Astrocyte (in vitro differentiated cells and primary cell): ENCODE results near the gene UPF2. TPM values are rescaled to one million over a fixed set of nuclear protein-coding genes. Genes with fewer than 3 reads are reported as not detected.

Experiments
- DNase-seq: peaks from one replicate; pipeline ENCODE4 v3.0.0-alpha.2; 2010; ENCODE audit warnings: low read depth
- FAIRE-seq: peaks from 2 replicates; lab custom pipeline; 2011; peaks lifted over from hg19 to GRCh38; lab: Jason Lieb, UNC
- H2AFZ ChIP-seq: 2 replicates; pipeline ENCODE4 v1.6.0; 2012; ENCODE audit warnings: low read depth, low read length, inconsistent platforms
- H3K27ac ChIP-seq: 2 replicates; pipeline ENCODE4 v1.5.1; 2011; ENCODE audit warnings: low read depth, low read length, inconsistent platforms
- H3K27me3 ChIP-seq: 2 replicates; pipeline ENCODE4 v1.6.0; 2011; ENCODE audit warnings: low read length, inconsistent platforms; ENCODE audit not compliant: insufficient read depth
- H3K36me3 ChIP-seq: 2 replicates; pipeline ENCODE4 v1.5.1; 2011; ENCODE audit warnings: low read length, inconsistent platforms; ENCODE audit not compliant: insufficient read depth
- H3K4me1 ChIP-seq: 2 replicates; pipeline ENCODE4 v1.5.1; 2011; ENCODE audit warnings: low read length, inconsistent platforms; ENCODE audit not compliant: insufficient read depth
- H3K4me2 ChIP-seq: 2 replicates; pipeline ENCODE4 v1.6.0; 2012; ENCODE audit warnings: low read length, inconsistent platforms
- H3K4me3 ChIP-seq: 2 replicates; pipeline ENCODE4 v1.5.1; 2011; ENCODE audit warnings: low read depth, mild to moderate bottlenecking, low read length, inconsistent platforms; ENCODE audit not compliant: insufficient read depth
- H3K79me2 ChIP-seq: 2 replicates; pipeline ENCODE4 v1.6.0; 2012; ENCODE audit warnings: mild to moderate bottlenecking, low read length, inconsistent platforms; ENCODE audit not compliant: insufficient read depth
- H3K9ac ChIP-seq: 2 replicates; pipeline ENCODE4 v1.6.0; 2012; ENCODE audit warnings: mild to moderate bottlenecking, low read length, inconsistent platforms
- H3K9me3 ChIP-seq: 2 replicates; pipeline ENCODE4 v1.5.1; 2012; ENCODE audit warnings: low read depth, mild to moderate bottlenecking, low read length, inconsistent platforms; ENCODE audit not compliant: insufficient read depth
- H4K20me1 ChIP-seq: 2 replicates; pipeline ENCODE4 v1.6.0; 2012; ENCODE audit warnings: low read length, inconsistent platforms; ENCODE audit not compliant: insufficient read depth
- H3K27ac Mint-ChIP-seq: one replicate; pipeline ENCODE4 v1.8.0; 2021; ENCODE audit warnings: mild to moderate bottlenecking, mixed read lengths; ENCODE audit not compliant: unreplicated experiment
- H3K27me3 Mint-ChIP-seq: one replicate; pipeline ENCODE4 v1.8.0; 2021; ENCODE audit warnings: low read depth, mixed read lengths; ENCODE audit not compliant: unreplicated experiment
- H3K36me3 Mint-ChIP-seq: one replicate; pipeline ENCODE4 v1.8.0; 2021; ENCODE audit warnings: low read depth, mixed read lengths; ENCODE audit not compliant: unreplicated experiment
- H3K4me1 Mint-ChIP-seq: one replicate; pipeline ENCODE4 v1.8.0; 2021; ENCODE audit warnings: low read depth, mixed read lengths; ENCODE audit not compliant: unreplicated experiment
- H3K4me3 Mint-ChIP-seq: one replicate; pipeline ENCODE4 v1.8.0; 2021; ENCODE audit warnings: mild to moderate bottlenecking, moderate library complexity, mixed read lengths; ENCODE audit not compliant: unreplicated experiment
- H3K9me3 Mint-ChIP-seq: one replicate; pipeline ENCODE4 v1.8.0; 2021; ENCODE audit warnings: mild to moderate bottlenecking, mixed read lengths; ENCODE audit not compliant: unreplicated experiment
- CTCF ChIP-seq: IDR thresholded peaks from 2 replicates; pipeline ENCODE4 v1.5.1; 2011; ENCODE audit warnings: low read depth, mild to moderate bottlenecking, inconsistent platforms, low read length, moderate library complexity; ENCODE audit not compliant: insufficient read depth
- EZH2 ChIP-seq: IDR thresholded peaks from 2 replicates; pipeline ENCODE4 v1.6.1; 2012; ENCODE audit warnings: mild to moderate bottlenecking, low read length, inconsistent platforms; ENCODE audit not compliant: insufficient read depth
- total RNA-seq: library from RNA; stranded (reverse); gene quantifications from 2 replicates; pipeline ENCODE4 v1.2.1, GENCODE V29; 2021

UPF2 gene
- total RNA-seq, 1 donor from 2014 or later = 23.2 TPM

DNA sequence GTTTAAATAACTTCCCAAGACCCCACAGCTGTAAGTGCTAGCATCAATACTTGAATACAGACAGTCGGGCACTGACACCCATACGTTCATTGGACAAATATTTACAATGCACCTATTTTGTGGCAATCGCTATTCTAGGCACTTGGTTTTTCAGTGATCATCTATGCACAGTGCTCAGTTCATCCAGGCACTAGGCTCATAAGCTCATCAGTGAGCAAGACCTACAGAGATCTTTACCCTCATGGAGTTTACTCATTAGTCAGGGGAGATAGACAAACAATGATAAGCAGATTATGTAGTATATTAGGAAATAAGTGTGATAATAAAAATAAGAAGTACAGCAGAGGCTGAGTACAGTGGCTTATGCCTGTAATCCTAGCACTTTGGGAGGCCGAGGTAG lies 18.5 kb upstream of the UPF2 start:
- Histone ChIP-seq H3K27me3 (no peaks in the 10 kb centered on the region), H3K9me3 (no peaks in the 10 kb centered on the region), H3K4me3 (no peak overlapping the region), H3K36me3 (no peaks in the 10 kb centered on the region), H3K27ac (no peak overlapping the region), H4K20me1 (no peaks in the 10 kb centered on the region), H3K4me1 (no peaks in the 10 kb centered on the region), H3K9ac (no peak overlapping the region), H3K4me2 (no peak overlapping the region), H3K79me2 (no peaks in the 10 kb centered on the region), H2AFZ (no peak overlapping the region)
- Mint-ChIP-seq H3K36me3 (no peaks in the 10 kb centered on the region), H3K27me3 (no peaks in the 10 kb centered on the region), H3K27ac (no peak overlapping the region), H3K4me1 (no peaks in the 10 kb centered on the region), H3K9me3 (peaks cover 2% of the 10 kb centered on the region), H3K4me3 (no peak overlapping the region)
- TF ChIP-seq EZH2 = no peak
- no peak for TF ChIP-seq CTCF
- FAIRE-seq (no peak), DNase-seq (no peak)

GRCh38 chr10:12056748-12057147 lies 14.1 kb upstream of the UPF2 start:
- FAIRE-seq = no peak

More at GRCh38 chr10:12056748-12057147, 14.1 kb upstream of the UPF2 start:
- DNase-seq = no peak
- H3K36me3 ChIP-seq = no peaks in the 10 kb centered on the region
- Mint-ChIP-seq H3K9me3 (no peaks in the 10 kb centered on the region), H3K27me3 (no peaks in the 10 kb centered on the region), H3K4me3 (no peak overlapping the region), H3K4me1 (no peaks in the 10 kb centered on the region), H3K36me3 (no peaks in the 10 kb centered on the region), H3K27ac (no peak overlapping the region)
- H3K27ac ChIP-seq = no peak overlapping the region
- H3K4me1 ChIP-seq = no peaks in the 10 kb centered on the region
- no peaks in the 10 kb centered on the region for H3K27me3 ChIP-seq
- H3K4me2 ChIP-seq = no peak overlapping the region
- no peak overlapping the region for H3K4me3 ChIP-seq
- no peaks in the 10 kb centered on the region for H4K20me1 ChIP-seq
- TF ChIP-seq CTCF = no peak
- no peak for TF ChIP-seq EZH2
- H2AFZ ChIP-seq = no peak overlapping the region
- no peak overlapping the region for H3K9ac ChIP-seq
- H3K9me3 ChIP-seq = no peaks in the 10 kb centered on the region
- H3K79me2 ChIP-seq = no peaks in the 10 kb centered on the region
